ENCODE results near the gene ARHGEF17. TPM values are rescaled to one million over a fixed set of nuclear protein-coding genes. Genes with fewer than 3 reads are reported as not detected.

Gene ARHGEF17
- total and polyA plus RNA-seq, 2 of the 13 experiments (the other 11 are each of a cell fraction or from before 2014, with no cell fraction given): 10.7 to 28.8 TPM

GRCh38 chr11:73318501-73319011 is 10.5 kb downstream of the ARHGEF17 start (continued):
- TF ChIP-seq IRF9 (CRISPR knock-in tag; IDR thresholded peaks at IDR 0.05; ENCODE audit: borderline replicate concordance): no peak
- no peak for TF ChIP-seq ZNF546 (CRISPR knock-in tag; conservative IDR thresholded peaks at IDR 0.05)
- peak; percentile 65; the same call in 1 of the 2 replicates for TF ChIP-seq ZNF12 (CRISPR knock-in tag; IDR thresholded peaks at IDR 0.05)
- peak; percentile 61; the same call in 1 of the 2 replicates for TF ChIP-seq ZNF121 (CRISPR knock-in tag; IDR thresholded peaks at IDR 0.05)
- TF ChIP-seq JUND (CRISPR knock-in tag; IDR thresholded peaks at IDR 0.05): no peak
- TF ChIP-seq ARID3A (IDR thresholded peaks at IDR 0.05; ENCODE audit: low read depth, low read length): no peak
- TF ChIP-seq RXRA (CRISPR knock-in tag; IDR thresholded peaks at IDR 0.05): no peak
- peak; percentile 96 for TF ChIP-seq ZNF770 (CRISPR knock-in tag; IDR thresholded peaks at IDR 0.05)
- no peak for TF ChIP-seq ZNF670 (CRISPR knock-in tag; IDR thresholded peaks at IDR 0.05; ENCODE audit: borderline replicate concordance)
- no peak for TF ChIP-seq ZNF10 (CRISPR knock-in tag; IDR thresholded peaks at IDR 0.05; ENCODE audit: borderline replicate concordance, low read depth)
- no peak for TF ChIP-seq TOPORS (CRISPR knock-in tag; IDR thresholded peaks at IDR 0.05)
- TF ChIP-seq ZNF749 (CRISPR knock-in tag; IDR thresholded peaks at IDR 0.05; ENCODE audit: borderline replicate concordance): no peak
- TF ChIP-seq ZNF282 (IDR thresholded peaks at IDR 0.05; ENCODE audit: partially characterized antibody): no peak
- no peak for TF ChIP-seq CSRNP1 (CRISPR knock-in tag; IDR thresholded peaks at IDR 0.05)
- TF ChIP-seq ZNF672 (CRISPR knock-in tag; IDR thresholded peaks at IDR 0.05): no peak
- no peak for TF ChIP-seq HNRNPLL (IDR thresholded peaks at IDR 0.05; ENCODE audit: low read depth, low read length, poor library complexity, severe bottlenecking)
- TF ChIP-seq CEBPB (IDR thresholded peaks at IDR 0.05; ENCODE audit: borderline replicate concordance, low read depth, low read length): peak; percentile 33; the same call in 1 of the 2 replicates
- TF ChIP-seq ZNF510 (CRISPR knock-in tag; IDR thresholded peaks at IDR 0.05; ENCODE audit: low read depth): no peak
- TF ChIP-seq ATM (IDR thresholded peaks at IDR 0.05; ENCODE audit: borderline replicate concordance): no peak
- no peak for TF ChIP-seq RAD51 (IDR thresholded peaks at IDR 0.05; ENCODE audit: borderline replicate concordance)
- TF ChIP-seq ZFX (CRISPR knock-in tag; IDR thresholded peaks at IDR 0.05; ENCODE audit: low read depth): no peak
- TF ChIP-seq PCBP1 (IDR thresholded peaks at IDR 0.05; ENCODE audit: borderline replicate concordance, low read depth, low read length): no peak
- TF ChIP-seq CAMTA2 (CRISPR knock-in tag; IDR thresholded peaks at IDR 0.05; ENCODE audit: borderline replicate concordance): no peak
- no peak for TF ChIP-seq RFX1 (IDR thresholded peaks at IDR 0.05)
- peak; percentile 67; the same call in 1 of the 2 replicates for TF ChIP-seq ZMYM3 (CRISPR knock-in tag; IDR thresholded peaks at IDR 0.05)

Data from HepG2 (cell line).